Measurements from ENCODE around the gene FIGNL1.
"Not testable (repeated sequence)": the region's sequence is repeated elsewhere in the genome, so short reads cannot be mapped to it uniquely, and the experiment has no call there.

Gene FIGNL1

GRCh38 chr7:50467817-50468610 is 17.9 kb upstream of the FIGNL1 start:
- H3K27me3 ChIP-seq (ENCODE audit: control insufficient read depth, insufficient read depth, low read length), result no peaks in the 10 kb centered on the region
- no peaks in the 10 kb centered on the region for H3K4me1 ChIP-seq (ENCODE audit: control insufficient read depth, insufficient read depth, low read length)
- H3K9ac ChIP-seq (ENCODE audit: low read length), result no peak overlapping the region
- no peaks in the 10 kb centered on the region for H3K36me3 ChIP-seq (ENCODE audit: control insufficient read depth, insufficient read depth, low read length)
- no peaks in the 10 kb centered on the region for H3K9me3 ChIP-seq (ENCODE audit: control insufficient read depth, low read length)
- H3K4me3 ChIP-seq (ENCODE audit: low read length), result no peak overlapping the region

- no peaks in the 10 kb centered on the region for H3K36me3 ChIP-seq (ENCODE audit: control insufficient read depth, insufficient read depth, low read length)
- no peak overlapping the region for H3K4me3 ChIP-seq (ENCODE audit: low read length)
- no peaks in the 10 kb centered on the region for H3K4me1 ChIP-seq (ENCODE audit: control insufficient read depth, insufficient read depth, low read length)
- no peak overlapping the region for H3K9ac ChIP-seq (ENCODE audit: low read length)
- no peaks in the 10 kb centered on the region for H3K9me3 ChIP-seq (ENCODE audit: control insufficient read depth, low read length)
- no peaks in the 10 kb centered on the region for H3K27me3 ChIP-seq (ENCODE audit: control insufficient read depth, insufficient read depth, low read length)
Measured at GRCh38 chr7:50466815-50467585, 16.9 kb upstream of the FIGNL1 start.

GRCh38 chr7:50463035-50463434 is 12.9 kb upstream of the FIGNL1 start:
- Histone ChIP-seq H3K9me3 (ENCODE audit: control insufficient read depth, low read length) (no peaks in the 10 kb centered on the region), H3K4me1 (ENCODE audit: control insufficient read depth, insufficient read depth, low read length) (no peaks in the 10 kb centered on the region), H3K36me3 (ENCODE audit: control insufficient read depth, insufficient read depth, low read length) (no peaks in the 10 kb centered on the region), H3K4me3 (ENCODE audit: low read length) (no peak overlapping the region), H3K27me3 (ENCODE audit: control insufficient read depth, insufficient read depth, low read length) (no peaks in the 10 kb centered on the region), H3K9ac (ENCODE audit: low read length) (no peak overlapping the region)

- Histone ChIP-seq H3K9ac (ENCODE audit: low read length) (no peak overlapping the region), H3K27me3 (ENCODE audit: control insufficient read depth, insufficient read depth, low read length) (no peaks in the 10 kb centered on the region), H3K36me3 (ENCODE audit: control insufficient read depth, insufficient read depth, low read length) (no peaks in the 10 kb centered on the region), H3K9me3 (ENCODE audit: control insufficient read depth, low read length) (no peaks in the 10 kb centered on the region), H3K4me3 (ENCODE audit: low read length) (no peak overlapping the region), H3K4me1 (ENCODE audit: control insufficient read depth, insufficient read depth, low read length) (no peaks in the 10 kb centered on the region)
Measured at GRCh38 chr7:50462361-50462760, 12.2 kb upstream of the FIGNL1 start.

- Histone ChIP-seq H3K9ac (ENCODE audit: low read length) (no peak overlapping the region), H3K27me3 (ENCODE audit: control insufficient read depth, insufficient read depth, low read length) (no peaks in the 10 kb centered on the region), H3K9me3 (ENCODE audit: control insufficient read depth, low read length) (no peaks in the 10 kb centered on the region), H3K36me3 (ENCODE audit: control insufficient read depth, insufficient read depth, low read length) (no peaks in the 10 kb centered on the region), H3K4me1 (ENCODE audit: control insufficient read depth, insufficient read depth, low read length) (no peaks in the 10 kb centered on the region), H3K4me3 (ENCODE audit: low read length) (no peak overlapping the region)
Measured at GRCh38 chr7:50461695-50462094, 11.5 kb upstream of the FIGNL1 start.

- H3K27me3 ChIP-seq (ENCODE audit: control insufficient read depth, insufficient read depth, low read length); H3K4me1 ChIP-seq (ENCODE audit: control insufficient read depth, insufficient read depth, low read length); H3K36me3 ChIP-seq (ENCODE audit: control insufficient read depth, insufficient read depth, low read length); H3K9me3 ChIP-seq (ENCODE audit: control insufficient read depth, low read length); H3K9ac ChIP-seq (ENCODE audit: low read length); H3K4me3 ChIP-seq (ENCODE audit: low read length): not testable (repeated sequence)
Measured at GRCh38 chr7:50459183-50459582, 9.0 kb upstream of the FIGNL1 start.

- H3K9ac ChIP-seq (ENCODE audit: low read length); H3K36me3 ChIP-seq (ENCODE audit: control insufficient read depth, insufficient read depth, low read length); H3K9me3 ChIP-seq (ENCODE audit: control insufficient read depth, low read length); H3K4me1 ChIP-seq (ENCODE audit: control insufficient read depth, insufficient read depth, low read length); H3K4me3 ChIP-seq (ENCODE audit: low read length); H3K27me3 ChIP-seq (ENCODE audit: control insufficient read depth, insufficient read depth, low read length): not testable (repeated sequence)
Measured at GRCh38 chr7:50458651-50459050, 8.5 kb upstream of the FIGNL1 start.

- Histone ChIP-seq H3K9ac (ENCODE audit: low read length) (no peak overlapping the region), H3K4me3 (ENCODE audit: low read length) (no peak overlapping the region), H3K27me3 (ENCODE audit: control insufficient read depth, insufficient read depth, low read length) (no peaks in the 10 kb centered on the region), H3K4me1 (ENCODE audit: control insufficient read depth, insufficient read depth, low read length) (no peaks in the 10 kb centered on the region), H3K36me3 (ENCODE audit: control insufficient read depth, insufficient read depth, low read length) (no peaks in the 10 kb centered on the region), H3K9me3 (ENCODE audit: control insufficient read depth, low read length) (no peaks in the 10 kb centered on the region)
Measured at GRCh38 chr7:50456371-50457123, 6.4 kb upstream of the FIGNL1 start.

GRCh38 chr7:50455658-50456057 is 5.5 kb upstream of the FIGNL1 start:
- no peak overlapping the region for H3K4me3 ChIP-seq (ENCODE audit: low read length)
- H3K4me1 ChIP-seq (ENCODE audit: control insufficient read depth, insufficient read depth, low read length), result peaks cover 4% of the 10 kb centered on the region
- no peak overlapping the region for H3K9ac ChIP-seq (ENCODE audit: low read length)
- H3K36me3 ChIP-seq (ENCODE audit: control insufficient read depth, insufficient read depth, low read length), result no peaks in the 10 kb centered on the region
- H3K27me3 ChIP-seq (ENCODE audit: control insufficient read depth, insufficient read depth, low read length), result no peaks in the 10 kb centered on the region
- H3K9me3 ChIP-seq (ENCODE audit: control insufficient read depth, low read length), result no peaks in the 10 kb centered on the region

- peaks cover 5% of the 10 kb centered on the region for H3K4me1 ChIP-seq (ENCODE audit: control insufficient read depth, insufficient read depth, low read length)
- H3K9me3 ChIP-seq (ENCODE audit: control insufficient read depth, low read length), result no peaks in the 10 kb centered on the region
- H3K27me3 ChIP-seq (ENCODE audit: control insufficient read depth, insufficient read depth, low read length), result no peaks in the 10 kb centered on the region
- no peak overlapping the region for H3K4me3 ChIP-seq (ENCODE audit: low read length)
- H3K9ac ChIP-seq (ENCODE audit: low read length), result no peak overlapping the region
- H3K36me3 ChIP-seq (ENCODE audit: control insufficient read depth, insufficient read depth, low read length), result no peaks in the 10 kb centered on the region
Measured at GRCh38 chr7:50454968-50455367, 4.8 kb upstream of the FIGNL1 start.

- Histone ChIP-seq H3K9me3 (ENCODE audit: control insufficient read depth, low read length) (no peaks in the 10 kb centered on the region), H3K27me3 (ENCODE audit: control insufficient read depth, insufficient read depth, low read length) (no peaks in the 10 kb centered on the region), H3K36me3 (ENCODE audit: control insufficient read depth, insufficient read depth, low read length) (no peaks in the 10 kb centered on the region), H3K4me3 (ENCODE audit: low read length) (peak overlapping the region; percentile 33), H3K4me1 (ENCODE audit: control insufficient read depth, insufficient read depth, low read length) (peaks cover 10% of the 10 kb centered on the region), H3K9ac (ENCODE audit: low read length) (peak overlapping the region; percentile 63)
Measured at GRCh38 chr7:50450590-50451032, 461 bp upstream of the FIGNL1 start.

- H3K36me3 ChIP-seq (ENCODE audit: control insufficient read depth, insufficient read depth, low read length), result no peaks in the 10 kb centered on the region
- H3K27me3 ChIP-seq (ENCODE audit: control insufficient read depth, insufficient read depth, low read length), result no peaks in the 10 kb centered on the region
- peak overlapping the region; percentile 76 for H3K9ac ChIP-seq (ENCODE audit: low read length)
- no peaks in the 10 kb centered on the region for H3K9me3 ChIP-seq (ENCODE audit: control insufficient read depth, low read length)
- H3K4me1 ChIP-seq (ENCODE audit: control insufficient read depth, insufficient read depth, low read length), result peaks cover 10% of the 10 kb centered on the region
- peak overlapping the region; percentile 33 for H3K4me3 ChIP-seq (ENCODE audit: low read length)
Measured at GRCh38 chr7:50449501-50449880, 659 bp downstream of the FIGNL1 start.
